ENCODE results near the gene PWP2. TPM values are rescaled to one million over a fixed set of nuclear protein-coding genes. Genes with fewer than 3 reads are reported as not detected.

The PWP2 gene
- total RNA-seq: 25.1 and 25.3 TPM in 2 replicates

GRCh38 chr21:44107026-44107501 is at the start of gene PWP2:
TSS of gene PWP2 (plus strand) at chr21:44107399. CDS start at chr21:44107417, 18 bp downstream.

Other genes with a start within 250 kb of the PWP2 start
- gene AGPAT3, start 242.2 kb upstream of the PWP2 start, total RNA-seq: 30.2 and 35.4 TPM in 2 replicates
- 14.9 and 19.5 TPM in 2 replicates for gene TRAPPC10, start 95.1 kb upstream of the PWP2 start, total RNA-seq
- gene GATD3, start 26.3 kb downstream of the PWP2 start, total RNA-seq: 33.0 and 53.9 TPM in 2 replicates
- gene ICOSLG, start 133.5 kb downstream of the PWP2 start, total RNA-seq: 0.76 and 1.3 TPM in 2 replicates
- not detected in 2 replicates for gene DNMT3L, start 154.5 kb downstream of the PWP2 start, total RNA-seq
- under 0.01 and 0.15 TPM in 2 replicates for gene AIRE, start 178.5 kb downstream of the PWP2 start, total RNA-seq
- gene PFKL, start 192.7 kb downstream of the PWP2 start, total RNA-seq: 182 and 235 TPM in 2 replicates
- gene CFAP410, start 232.0 kb downstream of the PWP2 start, total RNA-seq: 3.5 and 8.4 TPM in 2 replicates
- not detected in 2 replicates for gene TRPM2, start 246.2 kb downstream of the PWP2 start, total RNA-seq

All from epithelial cell of umbilical artery (primary cell).